SK-N-MC (cell line): ENCODE results near the gene ZNF423.

Source experiments
- EZH2 ChIP-seq: fragments of 200-600 bp; sonication (generic); IDR thresholded peaks from one replicate; pipeline ENCODE4 v1.6.1; 2017; ENCODE audit warnings: antibody characterized with exemption
- FOXP2 ChIP-seq: optimal IDR thresholded peaks from 2 replicates; pipeline ENCODE3; 2011; ENCODE audit warnings: mild to moderate bottlenecking, moderate library complexity; ENCODE audit not compliant: insufficient read depth; ENCODE audit errors: extremely low read length, control extremely low read depth
- POLR2AphosphoS5 ChIP-seq: IDR thresholded peaks from 2 replicates; pipeline ENCODE4 v1.6.1; 2012; ENCODE audit warnings: mild to moderate bottlenecking, low read depth, low read length, borderline replicate concordance

GRCh38 chr16:49809062-49809461, 46.9 kb downstream of the ZNF423 start:
- TF ChIP-seq POLR2AphosphoS5 (no peak), EZH2 (no peak), FOXP2 (no peak)
